H9 (cell line): Measurements from ENCODE around the gene ZNF618. TPM values are rescaled to one million over a fixed set of nuclear protein-coding genes. Genes with fewer than 3 reads are reported as not detected.

Source experiments
- DNase-seq: peaks from one replicate; pipeline ENCODE4 v3.0.0-alpha.2; 2017
- H2AFZ ChIP-seq: one replicate; pipeline ENCODE4 v1.6.1; 2013; ENCODE audit warnings: mild to moderate bottlenecking, low read length, control low read depth, moderate library complexity
- H2AK5ac ChIP-seq: 2 replicates; pipeline ENCODE4 v1.6.1; 2013; ENCODE audit warnings: low read length, control low read depth, mixed read lengths; ENCODE audit not compliant: insufficient read length
- H2BK120ac ChIP-seq: one replicate; pipeline ENCODE4 v1.6.1; 2013; ENCODE audit warnings: low read depth, mild to moderate bottlenecking, low read length, control low read depth, inconsistent platforms; ENCODE audit not compliant: poor library complexity, severe bottlenecking
- H2BK12ac ChIP-seq: 2 replicates; pipeline ENCODE4 v1.6.1; 2013; ENCODE audit warnings: low read length, control low read depth, mixed read lengths, low read depth; ENCODE audit not compliant: insufficient read length
- H2BK15ac ChIP-seq: 2 replicates; pipeline ENCODE4 v1.6.1; 2013; ENCODE audit warnings: low read depth, low read length, control low read depth
- H2BK20ac ChIP-seq: one replicate; pipeline ENCODE4 v1.6.1; 2013; ENCODE audit warnings: low read depth, mild to moderate bottlenecking, low read length, control low read depth, inconsistent platforms; ENCODE audit not compliant: poor library complexity, severe bottlenecking
- H2BK5ac ChIP-seq: 2 replicates; pipeline ENCODE4 v1.6.1; 2013; ENCODE audit warnings: low read length, control low read depth, mixed read lengths; ENCODE audit not compliant: insufficient read length
- H3K14ac ChIP-seq: 2 replicates; pipeline ENCODE4 v1.6.1; 2013; ENCODE audit warnings: low read length, control low read depth; ENCODE audit not compliant: insufficient read depth
- H3K18ac ChIP-seq: 2 replicates; pipeline ENCODE4 v1.6.1; 2013; ENCODE audit warnings: low read depth, mild to moderate bottlenecking, mixed read lengths, low read length, control low read depth; ENCODE audit not compliant: insufficient read length
- H3K23ac ChIP-seq: 2 replicates; pipeline ENCODE4 v1.6.1; 2013; ENCODE audit warnings: low read length, control low read depth, mixed read lengths, low read depth; ENCODE audit not compliant: insufficient read length
- H3K23me2 ChIP-seq: 2 replicates; pipeline ENCODE4 v1.6.1; 2013; ENCODE audit warnings: low read depth, mild to moderate bottlenecking, mixed read lengths, low read length, control low read depth; ENCODE audit not compliant: insufficient read length, poor library complexity, severe bottlenecking
- H3K27ac ChIP-seq: 2 replicates; pipeline ENCODE4 v1.5.1; 2013; ENCODE audit warnings: low read length, control low read depth, mixed read lengths, low read depth; ENCODE audit not compliant: insufficient read length
- H3K27me3 ChIP-seq: 2 replicates; pipeline ENCODE4 v1.6.1; 2013; ENCODE audit warnings: low read length, control low read depth, inconsistent platforms; ENCODE audit not compliant: insufficient read depth
- H3K4ac ChIP-seq: 2 replicates; pipeline ENCODE4 v1.6.1; 2013; ENCODE audit warnings: low read depth, mild to moderate bottlenecking, control low read depth, inconsistent platforms, low read length, moderate library complexity
- H3K4me1 ChIP-seq: 2 replicates; pipeline ENCODE4 v1.6.1; 2013; ENCODE audit warnings: low read length, control low read depth, inconsistent platforms; ENCODE audit not compliant: insufficient read depth
- H3K4me2 ChIP-seq: 2 replicates; pipeline ENCODE4 v1.6.1; 2013; ENCODE audit warnings: low read length, control low read depth, mixed read lengths; ENCODE audit not compliant: insufficient read length, insufficient read depth
- H3K56ac ChIP-seq: 2 replicates; pipeline ENCODE4 v1.6.1; 2013; ENCODE audit warnings: low read depth, mild to moderate bottlenecking, mixed read lengths, low read length, control low read depth; ENCODE audit not compliant: insufficient read length
- H3K79me1 ChIP-seq: 2 replicates; pipeline ENCODE4 v1.6.1; 2013; ENCODE audit warnings: low read depth, mild to moderate bottlenecking, moderate library complexity, low read length, control low read depth, inconsistent platforms; ENCODE audit not compliant: insufficient read depth, poor library complexity, severe bottlenecking
- H3K79me2 ChIP-seq: 2 replicates; pipeline ENCODE4 v1.6.1; 2013; ENCODE audit warnings: low read length, control low read depth, inconsistent platforms; ENCODE audit not compliant: insufficient read depth
- H3K9ac ChIP-seq: 2 replicates; pipeline ENCODE4 v1.6.1; 2013; ENCODE audit warnings: low read length, control low read depth, mixed read lengths; ENCODE audit not compliant: insufficient read length; ENCODE audit errors: extremely low read depth
- H3K9me3 ChIP-seq: one replicate; pipeline ENCODE4 v1.6.1; 2013; ENCODE audit warnings: low read depth, low read length, inconsistent platforms; ENCODE audit not compliant: control insufficient read depth
- H3T11ph ChIP-seq: one replicate; pipeline ENCODE4 v1.6.1; 2013; ENCODE audit warnings: mild to moderate bottlenecking, low read length, control low read depth, inconsistent platforms
- H4K20me1 ChIP-seq: one replicate; pipeline ENCODE4 v1.6.1; 2013; ENCODE audit not compliant: control insufficient read depth, insufficient read length, insufficient read depth
- H4K5ac ChIP-seq: 2 replicates; pipeline ENCODE4 v1.6.1; 2013; ENCODE audit warnings: low read depth, mild to moderate bottlenecking, mixed read lengths, low read length, control low read depth; ENCODE audit not compliant: insufficient read length
- H4K8ac ChIP-seq: replicated peaks from 2 replicates; pipeline ENCODE4 v1.6.1; 2013; ENCODE audit warnings: low read length, control low read depth, mixed read lengths, low read depth; ENCODE audit not compliant: insufficient read length
- H4K91ac ChIP-seq: 2 replicates; pipeline ENCODE4 v1.6.1; 2013; ENCODE audit warnings: low read depth, mild to moderate bottlenecking, moderate library complexity, mixed read lengths, low read length, control low read depth; ENCODE audit not compliant: insufficient read length
- H3K27ac Mint-ChIP-seq, 3 experiments: 2 replicates in 2 of 3; 3 replicates in 1 of 3; pipeline ENCODE4 v1.8.0; 2020 to 2021; ENCODE audit warnings: mixed read lengths in 3 of 3, mild to moderate bottlenecking in 1 of 3, moderate library complexity in 1 of 3
- H3K27me3 Mint-ChIP-seq: 2 replicates; pipeline ENCODE4 v1.8.0; 2021; ENCODE audit warnings: low read depth, mild to moderate bottlenecking, moderate library complexity, mixed read lengths
- H3K36me3 Mint-ChIP-seq, 3 experiments: 2 replicates in 2 of 3; 3 replicates in 1 of 3; pipeline ENCODE4 v1.8.0; 2020 to 2021; ENCODE audit warnings: low read depth in 3 of 3, mixed read lengths in 3 of 3; ENCODE audit not compliant: insufficient read depth in 1 of 3
- H3K4me1 Mint-ChIP-seq, 2 experiments: 2 replicates each; pipeline ENCODE4 v1.8.0; 2020; ENCODE audit warnings: mixed read lengths in 2 of 2
- H3K4me3 Mint-ChIP-seq, 2 experiments: 2 replicates in 1 of 2; 3 replicates in 1 of 2; pipeline ENCODE4 v1.8.0; 2020 to 2021; ENCODE audit warnings: mild to moderate bottlenecking in 2 of 2, mixed read lengths in 2 of 2, moderate library complexity in 1 of 2
- H3K9me3 Mint-ChIP-seq, 2 experiments: 2 replicates in 1 of 2; 3 replicates in 1 of 2; pipeline ENCODE4 v1.8.0; 2020; ENCODE audit warnings: mild to moderate bottlenecking in 2 of 2, mixed read lengths in 2 of 2, moderate library complexity in 1 of 2
- CTCF ChIP-seq: fragments of 200-600 bp; sonication (generic); conservative IDR thresholded peaks from 3 replicates; pipeline ENCODE4 v1.8.0; 2021; ENCODE audit warnings: antibody characterized with exemption, mild to moderate bottlenecking
- WGBS: extraction: QIAGEN DNeasy Blood & Tissue Kit; methylation state at CpG from one replicate; pipeline ENCODE4 v1.1.7; 2013; ENCODE audit warnings: missing lambda C conversion rate, low lambda C conversion rate, mixed read lengths; ENCODE audit not compliant: insufficient read length; ENCODE audit errors: extremely low coverage; 5-methylcytosine and 5-hydroxymethylcytosine counted together
- total RNA-seq: library from RNA; stranded (reverse); gene quantifications from 2 replicates; pipeline ENCODE4 v1.2.1, GENCODE V29; 2021

Gene ZNF618
- total RNA-seq, 1 experiment from 2014 or later = 13.6 TPM

GRCh38 chr9:113873446-113873845 is 2.7 kb upstream of the ZNF618 start:
- no peak overlapping the region for H4K5ac ChIP-seq
- H3K4me1 ChIP-seq = peaks cover 8% of the 10 kb centered on the region; the same call in 1 of the 2 replicates
- 0 out of 5 replicates have a peak overlapping the region, but pooled peaks of 1 of the 2 experiments have one; percentile 9 for H3K4me3 Mint-ChIP-seq
- H3K27ac Mint-ChIP-seq = 0 out of 7 replicates have a peak overlapping the region, but pooled peaks of 1 of the 3 experiments have one; percentile 5
- H3K23me2 ChIP-seq = no peaks in the 10 kb centered on the region
- no peak for TF ChIP-seq CTCF
- no peak overlapping the region for H3K27ac ChIP-seq
- H2BK20ac ChIP-seq = no peak overlapping the region
- no peak overlapping the region for H3K56ac ChIP-seq
- H4K91ac ChIP-seq = no peak overlapping the region
- H2AK5ac ChIP-seq = no peak overlapping the region
- H3K4ac ChIP-seq = no peak overlapping the region
- no peak overlapping the region for H4K8ac ChIP-seq
- H3T11ph ChIP-seq = no peak overlapping the region
- no peaks in the 10 kb centered on the region for H3K79me2 ChIP-seq
- peaks cover 20 to 33% of the 10 kb centered on the region in 2 experiments for H3K4me1 Mint-ChIP-seq
- no peaks in the 10 kb centered on the region for H4K20me1 ChIP-seq
- no peak overlapping the region for H3K9ac ChIP-seq
- no peak overlapping the region for H3K4me2 ChIP-seq
- H3K18ac ChIP-seq = no peak overlapping the region
- no CpG with 5 or more reads among the region's 5 CpGs for WGBS
- H3K79me1 ChIP-seq = no peaks in the 10 kb centered on the region
- H3K23ac ChIP-seq = no peak overlapping the region
- H2BK12ac ChIP-seq = no peak overlapping the region
- no peak overlapping the region for H2BK5ac ChIP-seq
- peaks cover 47% of the 10 kb centered on the region for H3K27me3 Mint-ChIP-seq
- no peak overlapping the region for H2BK120ac ChIP-seq
- H3K14ac ChIP-seq = no peak overlapping the region
- peaks cover 3% of the 10 kb centered on the region in 2 experiments; a peak in 2 of 5 replicates for H3K9me3 Mint-ChIP-seq
- no peak overlapping the region for H2BK15ac ChIP-seq
- H3K9me3 ChIP-seq = no peaks in the 10 kb centered on the region
- no peak for DNase-seq
- H2AFZ ChIP-seq = no peak overlapping the region
- H3K36me3 Mint-ChIP-seq = peaks cover 0 to 1% (median 0%) of the 10 kb centered on the region in 3 experiments; a peak in 2 of 7 replicates
- no peaks in the 10 kb centered on the region; the same call in 1 of the 2 replicates for H3K27me3 ChIP-seq
